Measurements from ENCODE around the gene IGSF9. TPM values are rescaled to one million over a fixed set of nuclear protein-coding genes. Genes with fewer than 3 reads are reported as not detected.

Gene IGSF9
- total and polyA plus RNA-seq, 2 of the 4 experiments (the other 2 are of a cell fraction), result 0.05 TPM; not detected in 1

GRCh38 chr1:159931101-159931794, 14.2 kb downstream of the IGSF9 start:
- H3K18ac ChIP-seq (ENCODE audit: low read depth, low read length), result no peak overlapping the region
- no peaks in the 10 kb centered on the region for H4K20me1 ChIP-seq (ENCODE audit: insufficient read depth, low read length)
- dilution Hi-C loops (cut with HindIII; ENCODE audit: low sequenced_read_pairs, unreplicated experiment), result no loop called here
- TF ChIP-seq CTCF (conservative IDR thresholded peaks at IDR 0.05; ENCODE audit: low read depth, low read length), result no peak
- BruUV-seq (replicated peaks), result no TSS peak
- no peaks in the 10 kb centered on the region for H3K36me3 ChIP-seq (ENCODE audit: control insufficient read depth, insufficient read depth, low read length)
- H3K27me3 ChIP-seq (ENCODE audit: control insufficient read depth, insufficient read depth, low read length), result peaks cover 8% of the 10 kb centered on the region; the same call in 1 of the 2 replicates
- no peak overlapping the region for H4K91ac ChIP-seq (ENCODE audit: insufficient read depth, low read depth, low read length)
- ATAC-seq (ENCODE audit: low read depth), result no peak
- no peak overlapping the region for H3K4me2 ChIP-seq (ENCODE audit: low read depth, low read length)
- no peak overlapping the region for H2BK15ac ChIP-seq (ENCODE audit: low read depth, low read length)
- no peak overlapping the region for H2BK120ac ChIP-seq (ENCODE audit: low read depth, low read length)
- no peak overlapping the region for H3K56ac ChIP-seq (ENCODE audit: extremely low read depth, insufficient read depth, low read length)
- in situ Hi-C loops (cut with MboI; ENCODE audit: low sequenced_read_pairs), result loop anchor here (10.0 kb wide), 1 partner anchor 444 kb away; no protein-coding TSS in a partner anchor
- no peaks in the 10 kb centered on the region for H3K4me1 ChIP-seq (ENCODE audit: control insufficient read depth, insufficient read depth, low read length)
- no peak overlapping the region for H2AK9ac ChIP-seq (replicated peaks; ENCODE audit: low read depth, low read length, poor library complexity)
- 0 out of 2 replicates have a peak, but pooled peaks cover 1% of the 10 kb centered on the region for H3K9me1 ChIP-seq (ENCODE audit: insufficient read depth, low read length)
- H2BK5ac ChIP-seq (ENCODE audit: low read depth, low read length, poor library complexity, severe bottlenecking), result no peak overlapping the region
- no peak overlapping the region for H3K27ac ChIP-seq (ENCODE audit: insufficient read depth, low read length)
- H3K4me3 ChIP-seq (ENCODE audit: insufficient read depth, low read depth, low read length), result no peak overlapping the region
- H3K14ac ChIP-seq (replicated peaks; ENCODE audit: low read depth, low read length), result no peak overlapping the region
- ChIA-PET CTCF (no interaction called here), POLR2A (ENCODE audit: unreplicated experiment) (no interaction called here)
- 85% methylated on average over 4 of the region's 13 CpGs; no CpG with 5 or more reads in 1 of the 2 experiments for WGBS, 2 experiments (ENCODE audit: extremely low coverage in 2 of 2, insufficient read length in 1 of 2)
- intact Hi-C loops (cut with micrococcal nuclease), result no loop called here
- H4K5ac ChIP-seq (ENCODE audit: low read depth, low read length), result no peak overlapping the region
- no peak overlapping the region for H2BK20ac ChIP-seq (ENCODE audit: low read depth, low read length)
- H3K79me1 ChIP-seq (ENCODE audit: low read depth in 1 of 2, low read length in 2 of 2), result no peaks in the 10 kb centered on the region
- H3K4ac ChIP-seq (ENCODE audit: low read depth, low read length), result no peak overlapping the region
- no peak overlapping the region for H4K8ac ChIP-seq (ENCODE audit: low read depth in 2 of 2, low read length in 2 of 2)
- H2AK5ac ChIP-seq (ENCODE audit: low read depth, low read length), result no peak overlapping the region
- no peaks in the 10 kb centered on the region for H3K9me3 ChIP-seq (ENCODE audit: control insufficient read depth, insufficient read depth, low read length)
- no peak for DNase-seq
- no peak overlapping the region for H3K23ac ChIP-seq (ENCODE audit: low read depth, low read length)
- no peak overlapping the region for H3K9ac ChIP-seq (ENCODE audit: low read depth, low read length)
- no peak overlapping the region for H2AFZ ChIP-seq (replicated peaks; ENCODE audit: low read length, poor library complexity)

Data from IMR-90 (cell line).